ENCODE results near the gene XBP1. TPM values are rescaled to one million over a fixed set of nuclear protein-coding genes. Genes with fewer than 3 reads are reported as not detected.

The XBP1 gene
- total and polyA plus RNA-seq, 3 donors from 2014 or later, result 48.2 to 63.3 (median 52.5) TPM

DNA sequence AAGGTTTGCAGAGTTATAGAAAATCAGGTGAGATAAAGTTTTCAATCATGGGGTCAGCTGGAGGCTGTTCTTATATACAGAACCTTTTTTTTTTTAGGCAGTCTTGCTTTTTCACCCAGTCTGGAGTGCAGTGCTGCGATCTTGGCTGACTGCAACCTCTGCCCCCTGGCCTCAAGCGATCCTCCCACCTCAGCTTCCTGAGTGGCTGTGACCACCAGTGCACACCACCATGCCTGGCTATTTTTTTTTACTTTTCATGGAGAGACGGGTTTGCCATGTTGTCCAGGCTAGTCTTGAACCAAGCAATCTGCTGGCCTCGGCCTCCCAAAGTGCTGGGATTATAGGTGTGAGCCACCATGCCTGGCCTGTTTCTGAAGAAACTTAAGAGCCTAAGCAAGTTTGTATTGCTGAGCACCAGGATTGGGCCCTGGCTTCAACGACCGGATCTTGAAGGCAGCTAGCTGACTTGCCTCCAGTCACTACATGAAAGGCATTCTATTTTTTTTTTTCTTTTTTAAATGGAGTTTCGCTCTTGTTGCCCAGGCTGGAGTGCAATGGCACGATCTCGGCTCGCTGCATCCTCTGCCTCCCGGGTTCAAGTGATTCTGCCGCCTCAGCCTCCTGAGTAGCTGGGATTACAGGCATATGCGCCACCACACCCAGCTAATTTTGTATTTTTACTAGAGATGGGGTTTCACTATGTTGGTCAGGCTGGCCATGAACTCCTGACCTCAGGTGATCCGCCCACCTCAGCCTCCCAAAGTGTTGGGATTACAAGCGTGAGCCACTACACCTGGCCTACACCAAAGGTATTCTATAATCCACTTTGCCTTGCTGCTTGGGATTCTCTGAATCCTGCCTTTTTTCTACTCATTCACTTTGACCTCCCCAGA is 7.6 kb downstream of the XBP1 start:
- no peaks in the 10 kb centered on the region for H3K27me3 ChIP-seq
- intact Hi-C loops (cut with DNase I; ENCODE audit: low total_unique reads), result no loop called here
- no peak overlapping the region for H3K4me3 ChIP-seq

DNA sequence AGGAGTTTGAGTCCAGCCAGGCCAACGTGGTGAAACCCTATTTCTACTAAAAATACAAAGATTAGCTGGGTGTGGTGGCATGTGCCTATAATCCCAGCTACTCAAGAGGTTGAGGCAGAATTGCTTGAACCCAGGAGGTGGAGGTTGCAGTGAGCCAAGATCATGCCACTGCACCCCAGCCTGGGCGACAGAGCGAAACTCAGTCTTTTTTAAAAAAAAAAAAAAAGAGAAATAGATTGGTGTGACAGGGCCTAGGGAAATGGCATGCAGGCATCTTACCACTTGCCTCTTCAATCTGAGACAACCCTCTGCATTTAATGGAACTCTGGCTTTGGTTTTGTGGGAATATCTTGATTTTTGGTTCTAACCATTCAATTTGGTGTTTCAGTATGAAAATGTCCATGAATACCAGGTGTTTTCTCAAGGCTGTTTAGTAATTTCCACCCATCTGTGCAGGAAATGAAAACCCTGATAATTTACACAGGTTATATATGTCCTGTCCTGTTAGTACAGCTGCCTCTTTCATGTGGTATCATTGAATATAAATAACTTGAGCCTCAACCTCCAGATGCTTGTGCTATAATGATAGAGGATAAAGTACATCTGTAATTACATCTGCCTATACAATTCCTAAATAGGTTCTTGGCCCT is 8.4 kb downstream of the XBP1 start:
- H3K4me3 ChIP-seq, result no peak overlapping the region
- intact Hi-C loops (cut with DNase I; ENCODE audit: low total_unique reads), result no loop called here
- DNase-seq, result no peak
- no peaks in the 10 kb centered on the region for H3K36me3 ChIP-seq (ENCODE audit: low read depth, missing control alignments)
- no peak overlapping the region for H3K27ac ChIP-seq
- TF ChIP-seq POLR2A (IDR thresholded peaks at IDR 0.05), result no peak
- TF ChIP-seq, protein P1, sequence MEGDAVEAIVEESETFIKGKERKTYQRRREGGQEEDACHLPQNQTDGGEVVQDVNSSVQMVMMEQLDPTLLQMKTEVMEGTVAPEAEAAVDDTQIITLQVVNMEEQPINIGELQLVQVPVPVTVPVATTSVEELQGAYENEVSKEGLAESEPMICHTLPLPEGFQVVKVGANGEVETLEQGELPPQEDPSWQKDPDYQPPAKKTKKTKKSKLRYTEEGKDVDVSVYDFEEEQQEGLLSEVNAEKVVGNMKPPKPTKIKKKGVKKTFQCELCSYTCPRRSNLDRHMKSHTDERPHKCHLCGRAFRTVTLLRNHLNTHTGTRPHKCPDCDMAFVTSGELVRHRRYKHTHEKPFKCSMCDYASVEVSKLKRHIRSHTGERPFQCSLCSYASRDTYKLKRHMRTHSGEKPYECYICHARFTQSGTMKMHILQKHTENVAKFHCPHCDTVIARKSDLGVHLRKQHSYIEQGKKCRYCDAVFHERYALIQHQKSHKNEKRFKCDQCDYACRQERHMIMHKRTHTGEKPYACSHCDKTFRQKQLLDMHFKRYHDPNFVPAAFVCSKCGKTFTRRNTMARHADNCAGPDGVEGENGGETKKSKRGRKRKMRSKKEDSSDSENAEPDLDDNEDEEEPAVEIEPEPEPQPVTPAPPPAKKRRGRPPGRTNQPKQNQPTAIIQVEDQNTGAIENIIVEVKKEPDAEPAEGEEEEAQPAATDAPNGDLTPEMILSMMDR (IDR thresholded peaks at IDR 0.05), result no peak
- no peaks in the 10 kb centered on the region for H3K9me3 ChIP-seq
- no peaks in the 10 kb centered on the region for H3K27me3 ChIP-seq
- WGBS, 2 donors, result 71 to 75% methylated on average over 3 of the region's 3 CpGs
- no peaks in the 10 kb centered on the region for H3K4me1 ChIP-seq

More for the DNA sequence above, 7.6 kb downstream of the XBP1 start:
- no peaks in the 10 kb centered on the region for H3K36me3 ChIP-seq (ENCODE audit: low read depth, missing control alignments)
- TF ChIP-seq POLR2A (IDR thresholded peaks at IDR 0.05), result no peak
- TF ChIP-seq, protein P1 (IDR thresholded peaks at IDR 0.05), result no peak
- WGBS, 2 donors, result 90 to 91% methylated on average over 15 of the region's 15 CpGs
- H3K27ac ChIP-seq, result no peak overlapping the region
- DNase-seq, result no peak
- no peaks in the 10 kb centered on the region for H3K9me3 ChIP-seq
- H3K4me1 ChIP-seq, result no peaks in the 10 kb centered on the region

DNA sequence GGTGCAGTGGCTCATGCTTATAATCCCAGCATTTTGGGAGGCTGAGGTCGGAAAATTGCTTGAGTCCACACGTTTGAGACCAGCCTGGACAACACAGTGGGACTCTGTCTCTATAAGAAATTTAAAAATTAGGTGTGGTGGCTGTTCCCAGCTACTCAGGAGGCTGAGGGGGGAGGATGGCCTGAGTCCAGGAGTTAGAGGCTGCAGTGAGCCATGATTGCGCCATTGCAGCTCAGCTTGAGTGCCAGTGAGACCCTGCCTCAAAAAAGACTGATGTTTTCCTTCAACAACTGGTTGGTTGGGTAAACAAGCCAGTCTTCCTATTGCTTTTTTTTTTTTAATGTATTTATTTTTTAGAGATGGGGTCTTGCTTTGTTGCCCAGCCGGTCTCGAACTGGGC is 9.2 kb downstream of the XBP1 start:
- intact Hi-C loops (cut with DNase I; ENCODE audit: low total_unique reads), result no loop called here
- Histone ChIP-seq H3K9me3 (no peaks in the 10 kb centered on the region), H3K4me1 (no peaks in the 10 kb centered on the region), H3K27ac (no peak overlapping the region), H3K27me3 (no peaks in the 10 kb centered on the region), H3K36me3 (ENCODE audit: low read depth, missing control alignments) (no peaks in the 10 kb centered on the region), H3K4me3 (no peak overlapping the region)
- WGBS, 2 donors, result 94 to 96% methylated on average over 5 of the region's 5 CpGs
- no peak for TF ChIP-seq POLR2A (IDR thresholded peaks at IDR 0.05)
- TF ChIP-seq, protein P1 (IDR thresholded peaks at IDR 0.05), result no peak
- DNase-seq, result no peak

DNA sequence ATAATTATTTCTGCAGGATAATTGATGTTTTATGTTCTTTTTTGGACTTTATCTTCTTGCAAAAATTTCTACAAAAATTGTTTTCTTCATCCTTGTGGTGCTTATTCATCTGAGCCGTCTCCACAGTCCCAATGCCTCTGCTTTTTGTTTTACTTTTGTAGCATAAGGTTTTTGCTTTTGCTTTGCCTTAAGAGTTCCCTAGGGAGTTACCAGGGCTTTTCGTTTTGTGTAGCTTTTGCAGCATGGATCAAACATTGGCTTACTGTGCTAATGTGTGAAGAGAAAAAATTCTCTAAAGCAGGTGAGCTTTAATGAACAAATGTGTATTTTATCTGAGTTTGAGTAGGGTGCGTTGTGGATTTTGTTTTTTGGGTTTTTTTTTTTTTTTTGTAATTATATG is 11.8 kb downstream of the XBP1 start:
- intact Hi-C loops (cut with DNase I; ENCODE audit: low total_unique reads), result no loop called here
- 56 to 68% methylated on average over 3 of the region's 3 CpGs for WGBS, 2 donors

More for the DNA sequence above, 11.8 kb downstream of the XBP1 start:
- no peak overlapping the region for H3K27ac ChIP-seq
- H3K4me3 ChIP-seq, result no peak overlapping the region
- no peak for DNase-seq
- H3K36me3 ChIP-seq (ENCODE audit: low read depth, missing control alignments), result no peaks in the 10 kb centered on the region
- no peaks in the 10 kb centered on the region for H3K27me3 ChIP-seq
- no peaks in the 10 kb centered on the region for H3K4me1 ChIP-seq
- TF ChIP-seq POLR2A (IDR thresholded peaks at IDR 0.05), result no peak
- TF ChIP-seq, protein P1 (IDR thresholded peaks at IDR 0.05), result no peak
- no peaks in the 10 kb centered on the region for H3K9me3 ChIP-seq

All from testis (tissue), 3 donors.